Omental fat pad (tissue), 4 donors: ENCODE results near the gene C17orf67. TPM values are rescaled to one million over a fixed set of nuclear protein-coding genes. Genes with fewer than 3 reads are reported as not detected.

Experiments used
- ATAC-seq: fragments of 150-250 bp; one replicate; pipeline ENCODE4 v1.9.1; 2016; ENCODE audit warnings: mild to moderate bottlenecking, moderate library complexity; ENCODE audit not compliant: low FRiP score
- DNase-seq: peaks from one replicate; pipeline ENCODE4 v3.0.0-alpha.2; 2019; ENCODE audit warnings: low spot score
- CTCF ChIP-seq, 3 donors: fragments of 450-650 bp; IDR thresholded peaks; one replicate each; pipeline ENCODE4 v1.5.1; 2016 to 2017; ENCODE audit warnings: antibody characterized with exemption in 3 of 3, mild to moderate bottlenecking in 3 of 3, moderate library complexity in 2 of 3
- total RNA-seq, 4 donors: library from RNA; depleted of rRNA; stranded (reverse); fragments of >200 nt; gene quantifications; one replicate each; pipeline ENCODE4 v1.1.0, GENCODE V29; 2016

C17orf67 gene
- total RNA-seq, 4 donors from 2014 or later: 0.44 to 5.4 (median 1.3) TPM

GRCh38 chr17:56803071-56803470 is 30.6 kb downstream of the C17orf67 start:
- no peak for ATAC-seq
- no peak for TF ChIP-seq CTCF (IDR thresholded peaks at IDR 0.05)
- no peak for DNase-seq

DNA sequence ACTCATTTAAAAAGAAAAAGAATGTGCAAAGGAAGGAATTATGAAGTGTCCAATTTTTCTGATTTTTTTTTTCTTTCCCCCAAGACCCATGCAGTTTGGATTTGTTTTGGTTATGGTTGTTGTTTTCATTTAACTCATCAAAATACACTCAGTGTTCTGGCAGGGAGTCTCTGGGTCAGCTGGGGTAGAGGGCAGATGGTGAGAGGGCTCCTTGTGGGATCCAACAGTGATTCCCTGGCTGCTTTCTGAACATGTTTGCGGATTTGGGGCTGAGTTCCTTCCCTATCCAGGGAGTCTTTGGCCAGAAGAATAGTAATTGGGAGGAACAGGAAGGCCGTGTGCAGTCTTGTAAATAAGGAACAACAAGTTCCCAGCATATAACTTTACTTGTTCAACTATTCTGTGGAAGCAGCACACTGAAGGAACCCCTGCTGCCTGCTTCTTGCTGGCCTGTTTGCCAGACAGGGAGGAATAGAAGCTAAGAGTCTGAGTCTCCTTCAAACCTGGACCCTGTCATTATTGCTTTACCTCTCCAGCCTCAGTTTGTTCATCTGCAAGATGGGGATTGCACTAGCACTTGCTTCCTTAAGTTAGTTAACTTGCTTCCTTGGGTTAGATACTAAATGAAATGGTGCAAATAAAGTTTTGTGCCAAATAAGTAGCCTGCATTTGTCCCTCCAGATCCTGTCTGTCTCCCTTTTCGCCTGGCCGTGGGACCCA is 32.1 kb downstream of the C17orf67 start:
- ATAC-seq (no peak), DNase-seq (no peak)
- TF ChIP-seq CTCF (IDR thresholded peaks at IDR 0.05): no peak

DNA sequence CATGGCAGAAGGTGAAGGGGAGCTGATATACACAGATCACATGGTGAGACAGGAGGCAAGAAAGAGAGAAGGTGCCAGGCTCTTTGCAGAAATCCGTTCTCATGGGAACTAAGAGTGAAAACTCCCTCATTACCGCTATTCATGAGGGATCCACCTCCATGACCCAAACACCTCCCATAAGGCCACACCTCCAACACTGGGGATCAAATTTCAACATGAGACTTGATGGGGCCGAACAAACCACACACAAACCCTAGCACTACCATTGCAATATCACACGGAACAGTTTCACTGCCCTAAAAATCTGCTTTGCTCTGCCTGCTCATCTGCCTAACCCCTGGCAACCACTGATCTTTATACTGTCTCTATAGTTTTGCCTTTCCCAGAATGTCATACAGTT is 34.8 kb downstream of the C17orf67 start:
- no peak for TF ChIP-seq CTCF (IDR thresholded peaks at IDR 0.05)
- ATAC-seq: peak; percentile 73
- DNase-seq: no peak

- TF ChIP-seq CTCF (IDR thresholded peaks at IDR 0.05): no peak
- DNase-seq (no peak), ATAC-seq (no peak)
Observed at GRCh38 chr17:56796536-56796935, 37.2 kb downstream of the C17orf67 start.

- no peak for TF ChIP-seq CTCF (IDR thresholded peaks at IDR 0.05)
- DNase-seq: no peak
- no peak for ATAC-seq
Observed at GRCh38 chr17:56795221-56795865, 38.4 kb downstream of the C17orf67 start.

- ATAC-seq (no peak), DNase-seq (no peak)
- TF ChIP-seq CTCF (IDR thresholded peaks at IDR 0.05): no peak
Observed at GRCh38 chr17:56793957-56794356, 39.8 kb downstream of the C17orf67 start.

DNA sequence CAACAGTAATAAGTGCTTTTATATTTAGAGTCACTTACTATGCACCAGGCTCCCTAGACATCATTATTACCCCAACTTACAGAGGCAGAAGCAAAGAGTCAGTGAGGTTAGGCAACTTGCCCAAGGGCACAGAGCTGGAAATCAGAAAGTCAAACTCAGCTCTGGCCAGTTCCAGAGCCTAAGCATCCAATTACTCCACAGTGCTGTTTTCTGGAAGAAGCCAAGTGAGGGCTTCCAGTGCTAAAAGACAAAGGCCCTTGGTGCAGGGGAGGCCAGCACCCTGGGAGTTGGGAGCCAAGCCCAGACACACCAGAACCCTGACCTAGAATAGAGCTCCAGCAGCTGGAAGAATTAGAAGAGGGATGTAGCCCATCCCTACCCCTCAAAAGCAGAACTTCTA is 40.2 kb downstream of the C17orf67 start:
- DNase-seq (no peak), ATAC-seq (no peak)
- no peak for TF ChIP-seq CTCF (IDR thresholded peaks at IDR 0.05)
